ENCODE data around the gene VAPA.
"Not testable (repeated sequence)": the region's sequence is repeated elsewhere in the genome, so short reads cannot be mapped to it uniquely, and the experiment has no call there.

The VAPA gene

DNA sequence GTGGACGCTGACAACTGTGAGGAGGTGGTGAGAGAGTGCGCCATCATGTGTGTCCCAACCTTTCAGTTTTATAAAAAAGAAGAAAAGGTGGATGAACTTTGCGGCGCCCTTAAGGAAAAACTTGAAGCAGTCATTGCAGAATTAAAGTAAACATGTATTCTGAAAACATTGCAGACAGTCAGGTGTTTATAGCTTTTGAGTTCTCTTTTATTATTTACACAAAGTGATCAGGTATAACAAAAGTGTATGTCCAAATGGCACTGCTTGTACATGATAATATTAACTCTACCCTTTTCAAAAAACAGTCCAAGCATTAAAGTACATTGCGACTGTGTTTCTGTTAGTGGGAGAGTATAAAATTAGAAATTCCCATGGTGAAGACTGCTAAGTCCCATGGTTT, 25.8 kb upstream of the VAPA start:
- no peaks in the 10 kb centered on the region for H3K4me1 ChIP-seq (ENCODE audit: control insufficient read depth, insufficient read depth, low read length, unreplicated experiment)
- H3K27me3 ChIP-seq (ENCODE audit: insufficient read depth, low read length) = no peaks in the 10 kb centered on the region
- H3K79me2 ChIP-seq (ENCODE audit: control insufficient read depth, insufficient read depth, low read length, unreplicated experiment) = no peaks in the 10 kb centered on the region
- H3K4me3 ChIP-seq (ENCODE audit: low read depth, low read length) = no peak overlapping the region
- H3K36me3 ChIP-seq (ENCODE audit: insufficient read depth, low read length) = no peaks in the 10 kb centered on the region
- no peak overlapping the region for H3K27ac ChIP-seq (ENCODE audit: low read depth, low read length)
- H2AFZ ChIP-seq (ENCODE audit: low read length, unreplicated experiment) = no peak overlapping the region

DNA sequence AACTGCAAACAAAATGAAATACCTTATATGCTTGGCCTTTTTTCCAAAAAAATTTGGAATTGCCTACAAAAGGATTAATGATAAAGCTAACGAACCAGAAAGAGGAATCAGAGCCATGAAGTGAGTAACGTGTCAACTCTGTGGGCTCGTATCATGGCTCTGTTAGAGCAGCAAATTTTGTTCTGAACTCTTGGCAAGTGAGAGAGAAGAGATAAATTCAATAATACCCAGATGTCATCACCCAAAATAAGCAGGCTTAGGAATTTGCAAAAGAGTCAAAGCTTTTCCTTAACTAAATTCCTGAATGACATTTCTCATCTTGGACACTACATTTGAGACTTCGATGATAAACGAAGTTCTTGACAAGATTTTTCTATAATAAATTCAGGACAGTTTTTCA, 23.6 kb upstream of the VAPA start:
- Histone ChIP-seq H3K4me1 (ENCODE audit: control insufficient read depth, insufficient read depth, low read length, unreplicated experiment) (no peaks in the 10 kb centered on the region), H3K27me3 (ENCODE audit: insufficient read depth, low read length) (no peaks in the 10 kb centered on the region), H3K4me3 (ENCODE audit: low read depth, low read length) (no peak overlapping the region), H3K36me3 (ENCODE audit: insufficient read depth, low read length) (no peaks in the 10 kb centered on the region), H3K27ac (ENCODE audit: low read depth, low read length) (no peak overlapping the region), H2AFZ (ENCODE audit: low read length, unreplicated experiment) (no peak overlapping the region), H3K79me2 (ENCODE audit: control insufficient read depth, insufficient read depth, low read length, unreplicated experiment) (no peaks in the 10 kb centered on the region)

DNA sequence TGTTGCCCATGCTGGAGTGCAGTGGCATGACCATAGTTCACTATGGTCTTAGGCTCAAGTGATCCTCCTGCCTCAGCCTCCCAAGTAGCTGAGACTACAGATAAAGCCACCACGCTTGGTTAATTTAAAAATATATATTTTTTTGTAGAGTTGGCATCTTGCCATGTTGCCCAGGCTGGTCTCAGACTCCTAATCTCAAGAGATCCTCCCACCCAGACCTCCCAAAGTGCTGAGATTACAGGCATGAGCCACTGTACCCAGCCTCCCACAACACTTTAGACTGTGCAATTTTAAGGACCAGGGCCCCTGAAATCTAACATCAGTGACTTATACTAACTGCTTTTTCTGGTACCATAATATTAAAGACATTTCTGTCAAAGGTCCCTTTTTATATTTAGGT, 22.9 kb upstream of the VAPA start:
- H3K36me3 ChIP-seq (ENCODE audit: insufficient read depth, low read length) = no peaks in the 10 kb centered on the region
- no peaks in the 10 kb centered on the region for H3K79me2 ChIP-seq (ENCODE audit: control insufficient read depth, insufficient read depth, low read length, unreplicated experiment)
- H3K27me3 ChIP-seq (ENCODE audit: insufficient read depth, low read length) = no peaks in the 10 kb centered on the region
- H3K27ac ChIP-seq (ENCODE audit: low read depth, low read length) = no peak overlapping the region
- no peak overlapping the region for H3K4me3 ChIP-seq (ENCODE audit: low read depth, low read length)
- no peaks in the 10 kb centered on the region for H3K4me1 ChIP-seq (ENCODE audit: control insufficient read depth, insufficient read depth, low read length, unreplicated experiment)
- H2AFZ ChIP-seq (ENCODE audit: low read length, unreplicated experiment) = no peak overlapping the region

DNA sequence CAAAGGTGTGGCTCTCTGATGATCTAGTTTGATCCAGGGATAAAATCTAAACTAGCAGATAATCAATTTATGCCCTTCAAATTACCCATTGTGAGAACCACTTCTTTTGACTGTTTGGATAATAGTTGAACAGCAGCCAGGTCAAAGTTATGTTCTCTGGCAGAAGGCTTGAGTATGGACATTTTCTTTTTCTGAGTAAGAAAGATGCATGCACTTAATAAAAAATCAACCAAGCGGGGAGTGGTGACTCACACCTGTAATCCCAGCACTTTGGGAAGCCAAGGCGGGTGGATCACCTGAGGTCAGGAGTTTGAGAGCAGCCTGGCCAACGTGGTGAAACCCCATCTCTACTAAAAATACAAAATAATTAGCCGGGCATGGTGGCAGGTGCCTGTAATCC, 22.3 kb upstream of the VAPA start:
- H2AFZ ChIP-seq (ENCODE audit: low read length, unreplicated experiment); H3K27me3 ChIP-seq (ENCODE audit: insufficient read depth, low read length); H3K27ac ChIP-seq (ENCODE audit: low read depth, low read length): not testable (repeated sequence)

DNA sequence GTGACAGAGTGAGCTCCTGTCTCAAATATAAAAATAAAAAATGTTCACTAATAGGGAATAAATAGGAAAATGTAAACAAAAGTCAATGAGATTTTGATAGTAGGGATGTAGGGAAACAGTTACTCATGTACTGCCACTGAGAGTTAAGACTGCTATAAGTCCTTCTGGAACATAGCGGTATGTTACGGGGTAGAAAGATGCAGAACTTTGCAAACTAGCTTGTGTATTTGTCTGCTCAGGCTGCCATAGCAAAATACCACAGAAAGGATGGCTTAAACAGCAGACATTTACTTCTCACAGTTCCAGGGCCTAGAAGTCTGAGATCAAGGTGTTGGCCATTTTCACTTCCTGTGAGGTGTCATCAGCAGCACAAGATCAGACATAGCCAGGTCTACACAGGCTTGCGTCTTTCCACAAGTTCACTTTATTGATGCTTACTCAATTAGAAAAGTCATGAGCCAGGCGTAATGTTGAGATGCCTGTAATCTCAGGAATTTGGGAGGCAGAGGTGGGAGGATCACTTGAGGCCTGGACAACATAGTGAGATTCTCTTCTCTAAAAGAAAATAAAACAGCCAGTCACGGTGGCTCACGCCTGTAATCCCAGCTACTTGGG, 19.3 kb upstream of the VAPA start:
- H3K27ac ChIP-seq (ENCODE audit: low read depth, low read length) = no peak overlapping the region
- H3K27me3 ChIP-seq (ENCODE audit: insufficient read depth, low read length) = no peaks in the 10 kb centered on the region
- H3K4me1 ChIP-seq (ENCODE audit: control insufficient read depth, insufficient read depth, low read length, unreplicated experiment) = peaks cover 10% of the 10 kb centered on the region
- H3K36me3 ChIP-seq (ENCODE audit: insufficient read depth, low read length) = no peaks in the 10 kb centered on the region
- H2AFZ ChIP-seq (ENCODE audit: low read length, unreplicated experiment) = no peak overlapping the region
- no peak overlapping the region for H3K4me3 ChIP-seq (ENCODE audit: low read depth, low read length)
- H3K79me2 ChIP-seq (ENCODE audit: control insufficient read depth, insufficient read depth, low read length, unreplicated experiment) = no peaks in the 10 kb centered on the region

More for the DNA sequence above, 22.3 kb upstream of the VAPA start:
- not testable (repeated sequence) for H3K4me3 ChIP-seq (ENCODE audit: low read depth, low read length); H3K36me3 ChIP-seq (ENCODE audit: insufficient read depth, low read length); H3K79me2 ChIP-seq (ENCODE audit: control insufficient read depth, insufficient read depth, low read length, unreplicated experiment); H3K4me1 ChIP-seq (ENCODE audit: control insufficient read depth, insufficient read depth, low read length, unreplicated experiment)

DNA sequence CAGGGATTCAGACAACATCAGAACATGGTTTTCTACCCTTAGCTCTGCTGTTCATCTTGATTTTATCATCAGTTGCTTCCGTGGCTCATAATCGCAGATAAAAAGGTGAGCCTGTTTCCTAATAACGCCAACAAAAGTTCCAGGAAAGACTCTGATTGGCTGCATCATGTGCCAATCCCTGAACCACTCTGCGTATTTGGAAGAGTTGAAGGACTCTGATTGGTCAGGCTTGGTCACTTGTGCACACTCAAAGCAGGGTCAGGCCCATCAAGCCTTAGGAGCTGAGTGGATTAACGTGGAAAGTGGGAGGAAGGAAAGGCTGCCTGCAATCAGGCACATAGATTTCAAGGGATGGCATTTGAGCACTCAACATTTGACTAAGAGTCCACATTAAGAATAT, 16.7 kb upstream of the VAPA start:
- no peaks in the 10 kb centered on the region for H3K36me3 ChIP-seq (ENCODE audit: insufficient read depth, low read length)
- no peak overlapping the region for H2AFZ ChIP-seq (ENCODE audit: low read length, unreplicated experiment)
- no peak overlapping the region for H3K27ac ChIP-seq (ENCODE audit: low read depth, low read length)
- no peaks in the 10 kb centered on the region for H3K27me3 ChIP-seq (ENCODE audit: insufficient read depth, low read length)
- H3K79me2 ChIP-seq (ENCODE audit: control insufficient read depth, insufficient read depth, low read length, unreplicated experiment) = no peaks in the 10 kb centered on the region
- peaks cover 10% of the 10 kb centered on the region for H3K4me1 ChIP-seq (ENCODE audit: control insufficient read depth, insufficient read depth, low read length, unreplicated experiment)
- H3K4me3 ChIP-seq (ENCODE audit: low read depth, low read length) = no peak overlapping the region

DNA sequence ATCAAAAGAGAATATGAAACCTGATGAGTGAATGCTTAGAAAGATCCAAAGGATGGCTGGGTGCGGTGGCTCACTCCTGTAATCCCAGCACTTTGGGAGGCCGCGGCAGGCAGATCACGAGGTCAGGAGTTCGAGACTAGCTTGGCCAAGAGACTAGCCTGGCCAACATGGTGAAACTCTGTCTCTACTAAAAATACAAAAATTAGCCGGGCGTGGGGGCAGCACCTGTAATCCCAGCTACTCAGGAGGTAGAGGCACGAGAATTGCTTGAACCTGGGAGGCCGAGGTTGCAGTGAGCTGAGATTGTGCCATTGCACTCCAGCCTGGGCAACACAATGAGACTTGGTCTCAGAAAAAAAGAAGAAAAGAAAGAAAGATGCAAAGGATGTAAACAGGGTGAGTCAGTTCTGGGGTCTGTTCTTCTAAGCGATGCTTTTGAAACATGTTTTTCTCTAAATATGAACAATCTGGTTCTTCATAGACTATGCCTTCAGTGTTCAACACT, 16.0 kb upstream of the VAPA start:
- H2AFZ ChIP-seq (ENCODE audit: low read length, unreplicated experiment); H3K27me3 ChIP-seq (ENCODE audit: insufficient read depth, low read length); H3K4me3 ChIP-seq (ENCODE audit: low read depth, low read length); H3K36me3 ChIP-seq (ENCODE audit: insufficient read depth, low read length); H3K27ac ChIP-seq (ENCODE audit: low read depth, low read length); H3K79me2 ChIP-seq (ENCODE audit: control insufficient read depth, insufficient read depth, low read length, unreplicated experiment): not testable (repeated sequence)
- peaks cover 10% of the 10 kb centered on the region for H3K4me1 ChIP-seq (ENCODE audit: control insufficient read depth, insufficient read depth, low read length, unreplicated experiment)

DNA sequence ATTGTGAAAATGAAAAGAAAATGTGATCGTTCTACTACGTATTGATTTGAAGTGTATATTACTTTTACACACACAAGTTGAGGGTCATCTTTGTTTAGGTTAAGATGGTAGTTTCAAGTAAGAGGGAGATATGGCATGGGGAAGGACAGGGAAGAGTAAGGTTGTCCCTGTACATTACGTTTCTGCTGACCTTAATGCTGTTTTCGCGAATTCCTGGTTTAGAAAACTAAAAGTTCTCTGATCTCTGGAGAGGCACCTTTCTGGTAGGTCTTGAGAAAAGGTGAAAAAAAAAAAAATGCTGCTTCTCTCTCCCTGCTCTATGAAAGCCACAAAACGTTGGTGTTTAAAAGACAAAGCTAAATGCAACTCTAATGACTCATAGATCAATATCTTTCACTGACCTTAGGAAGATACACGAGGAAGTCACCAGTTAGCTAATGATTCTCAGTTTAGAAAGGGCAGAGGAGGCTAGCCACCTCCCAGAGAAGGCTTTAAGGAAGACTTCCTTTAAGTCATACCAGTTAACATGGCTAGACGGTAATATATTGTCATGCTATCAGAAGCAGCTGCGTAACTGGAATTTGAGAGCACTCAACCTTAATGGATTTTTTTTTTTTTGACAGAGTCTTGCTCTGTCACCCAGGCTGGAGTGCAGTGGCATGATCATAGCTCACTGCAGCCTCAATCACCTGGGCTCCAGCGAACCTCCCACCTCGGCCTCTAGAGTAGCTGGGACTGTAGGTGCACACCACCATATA, 14.8 kb upstream of the VAPA start:
- Histone ChIP-seq H3K36me3 (ENCODE audit: insufficient read depth, low read length) (no peaks in the 10 kb centered on the region), H3K79me2 (ENCODE audit: control insufficient read depth, insufficient read depth, low read length, unreplicated experiment) (no peaks in the 10 kb centered on the region), H3K27me3 (ENCODE audit: insufficient read depth, low read length) (no peaks in the 10 kb centered on the region), H3K27ac (ENCODE audit: low read depth, low read length) (no peak overlapping the region), H3K4me3 (ENCODE audit: low read depth, low read length) (no peak overlapping the region), H3K4me1 (ENCODE audit: control insufficient read depth, insufficient read depth, low read length, unreplicated experiment) (peaks cover 10% of the 10 kb centered on the region), H2AFZ (ENCODE audit: low read length, unreplicated experiment) (no peak overlapping the region)

DNA sequence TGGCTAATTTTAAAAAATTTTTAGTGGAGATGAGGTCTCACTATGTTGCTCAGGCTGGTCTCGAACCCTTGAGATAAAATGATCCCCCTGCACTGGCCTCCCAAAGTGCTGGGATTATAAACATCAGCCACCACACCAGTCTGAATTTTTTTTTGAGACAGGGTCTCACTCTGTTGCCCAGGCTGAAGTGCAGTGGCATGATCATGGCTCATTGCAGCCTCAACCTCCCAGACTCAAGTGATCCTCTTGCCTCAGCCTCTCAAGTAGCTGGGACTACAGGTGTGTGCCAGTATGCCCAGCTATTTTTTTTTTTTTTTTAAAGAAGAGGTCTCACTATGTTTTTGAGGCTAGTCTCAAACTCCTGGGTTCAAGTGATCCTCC, 14.3 kb upstream of the VAPA start:
- H3K27me3 ChIP-seq (ENCODE audit: insufficient read depth, low read length); H3K36me3 ChIP-seq (ENCODE audit: insufficient read depth, low read length); H3K79me2 ChIP-seq (ENCODE audit: control insufficient read depth, insufficient read depth, low read length, unreplicated experiment); H3K27ac ChIP-seq (ENCODE audit: low read depth, low read length); H2AFZ ChIP-seq (ENCODE audit: low read length, unreplicated experiment); H3K4me3 ChIP-seq (ENCODE audit: low read depth, low read length): not testable (repeated sequence)
- peaks cover 10% of the 10 kb centered on the region for H3K4me1 ChIP-seq (ENCODE audit: control insufficient read depth, insufficient read depth, low read length, unreplicated experiment)

DNA sequence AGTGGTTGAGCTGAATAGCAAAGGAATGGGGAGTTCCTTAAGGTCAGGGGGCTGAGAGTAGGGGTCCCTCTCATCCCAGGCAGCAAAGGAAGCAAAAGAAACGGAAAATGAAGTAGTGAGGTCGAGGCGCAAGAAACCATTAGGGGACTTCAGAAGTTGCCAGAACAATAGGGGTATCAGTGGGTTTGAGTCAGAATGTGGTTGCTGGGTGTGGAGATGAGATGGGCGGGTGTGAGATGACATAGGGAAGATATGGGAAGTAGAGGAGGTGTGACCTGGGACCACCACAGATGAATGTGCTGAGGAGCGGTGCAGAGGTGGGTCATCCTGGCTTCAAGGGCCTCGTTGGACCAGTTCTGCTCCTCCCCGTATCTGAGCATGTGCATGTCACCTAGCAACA, 13.1 kb upstream of the VAPA start:
- no peak overlapping the region for H2AFZ ChIP-seq (ENCODE audit: low read length, unreplicated experiment)
- H3K27ac ChIP-seq (ENCODE audit: low read depth, low read length) = no peak overlapping the region
- H3K4me1 ChIP-seq (ENCODE audit: control insufficient read depth, insufficient read depth, low read length, unreplicated experiment) = peaks cover 10% of the 10 kb centered on the region

DNA sequence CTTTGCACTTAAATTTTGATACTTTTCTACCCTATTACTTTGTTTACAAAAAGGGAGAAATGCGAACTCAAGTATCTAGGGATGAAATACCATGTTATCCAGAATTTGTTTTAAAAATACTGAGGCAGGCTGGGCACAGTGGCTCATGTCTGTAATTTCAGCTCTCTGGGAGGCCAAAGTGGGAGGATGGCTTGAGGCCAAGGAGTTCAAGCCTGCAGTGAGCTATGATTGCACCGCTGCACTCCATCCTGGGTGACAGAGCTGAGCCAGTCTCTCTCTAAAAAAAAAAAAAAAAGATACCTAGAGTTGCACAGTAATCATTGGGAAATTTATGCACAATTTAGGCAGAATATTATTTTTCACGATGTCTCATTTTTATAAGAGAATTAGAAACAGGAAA, 12.4 kb upstream of the VAPA start:
- Histone ChIP-seq H3K4me3 (ENCODE audit: low read depth, low read length) (no peak overlapping the region), H3K36me3 (ENCODE audit: insufficient read depth, low read length) (no peaks in the 10 kb centered on the region), H3K27ac (ENCODE audit: low read depth, low read length) (no peak overlapping the region), H3K4me1 (ENCODE audit: control insufficient read depth, insufficient read depth, low read length, unreplicated experiment) (peaks cover 10% of the 10 kb centered on the region), H3K27me3 (ENCODE audit: insufficient read depth, low read length) (no peaks in the 10 kb centered on the region), H3K79me2 (ENCODE audit: control insufficient read depth, insufficient read depth, low read length, unreplicated experiment) (no peaks in the 10 kb centered on the region), H2AFZ (ENCODE audit: low read length, unreplicated experiment) (no peak overlapping the region)

More for the DNA sequence above, 13.1 kb upstream of the VAPA start:
- H3K4me3 ChIP-seq (ENCODE audit: low read depth, low read length) = no peak overlapping the region
- no peaks in the 10 kb centered on the region for H3K79me2 ChIP-seq (ENCODE audit: control insufficient read depth, insufficient read depth, low read length, unreplicated experiment)
- H3K36me3 ChIP-seq (ENCODE audit: insufficient read depth, low read length) = no peaks in the 10 kb centered on the region
- no peaks in the 10 kb centered on the region for H3K27me3 ChIP-seq (ENCODE audit: insufficient read depth, low read length)
